Duodenal mucosa (tissue), 2 donors: ENCODE results near the gene DHX32.

ENCODE experiments used
- H3K27ac ChIP-seq: one replicate; pipeline ENCODE4 v1.7.0; 2013; ENCODE audit warnings: low read depth, low read length
- H3K27me3 ChIP-seq, 2 donors: one replicate each; pipeline ENCODE4 v1.7.0; 2013; ENCODE audit warnings: low read length in 2 of 2, control low read depth in 1 of 2; ENCODE audit not compliant: insufficient read depth in 2 of 2, control insufficient read depth in 1 of 2
- H3K36me3 ChIP-seq, 2 donors: one replicate each; pipeline ENCODE4 v1.7.0; 2013; ENCODE audit warnings: low read length in 2 of 2, control low read depth in 1 of 2; ENCODE audit not compliant: insufficient read depth in 2 of 2, control insufficient read depth in 1 of 2
- H3K4me1 ChIP-seq, 2 donors: one replicate each; pipeline ENCODE4 v1.7.0; 2013; ENCODE audit warnings: low read length in 2 of 2, control low read depth in 1 of 2; ENCODE audit not compliant: insufficient read depth in 2 of 2, control insufficient read depth in 1 of 2
- H3K4me3 ChIP-seq, 2 donors: one replicate each; pipeline ENCODE4 v1.7.0; 2013; ENCODE audit warnings: low read length in 2 of 2, low read depth in 1 of 2
- H3K9ac ChIP-seq, 2 donors: one replicate each; pipeline ENCODE4 v1.7.0; 2013; ENCODE audit warnings: low read length in 2 of 2, low read depth in 1 of 2
- H3K9me3 ChIP-seq, 2 donors: one replicate each; pipeline ENCODE4 v1.7.0; 2013; ENCODE audit warnings: low read length in 2 of 2, control low read depth in 1 of 2; ENCODE audit not compliant: control insufficient read depth in 1 of 2

Gene DHX32

DNA sequence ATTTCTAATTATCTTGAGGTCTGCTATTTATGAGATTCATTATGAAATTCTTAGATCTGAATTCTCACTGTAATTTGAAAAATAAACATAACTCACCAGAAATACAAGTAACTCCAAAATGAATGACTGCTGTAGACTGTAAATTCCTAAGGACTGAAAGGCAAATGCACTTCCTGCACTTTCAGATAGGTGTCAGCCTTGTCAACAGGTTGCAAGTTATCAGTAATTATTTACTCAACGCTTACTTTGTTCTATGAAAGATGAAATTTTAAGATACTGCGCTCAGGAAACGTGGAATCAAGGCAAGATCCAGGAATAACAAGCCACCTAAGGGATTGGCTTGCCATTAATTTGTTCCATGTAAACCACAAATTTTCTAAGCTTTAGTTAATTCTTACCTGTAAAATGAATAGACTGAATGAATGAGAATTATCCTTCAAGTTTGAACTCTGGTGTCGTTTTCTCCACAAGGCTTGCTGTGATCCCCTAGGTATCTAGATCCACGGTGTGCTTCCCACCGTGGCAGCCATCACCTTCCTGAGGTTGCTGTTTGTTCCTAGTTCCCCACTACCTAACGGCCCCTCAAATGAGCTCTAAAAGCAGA is 12.6 kb downstream of the DHX32 start:
- Histone ChIP-seq H3K27ac (no peak overlapping the region), H3K9ac (no peak overlapping the region), H3K9me3 (no peaks in the 10 kb centered on the region), H3K4me1 (no peaks in the 10 kb centered on the region), H3K27me3 (no peaks in the 10 kb centered on the region), H3K4me3 (no peak overlapping the region), H3K36me3 (peaks cover 15 to 22% of the 10 kb centered on the region in 2 donors)

DNA sequence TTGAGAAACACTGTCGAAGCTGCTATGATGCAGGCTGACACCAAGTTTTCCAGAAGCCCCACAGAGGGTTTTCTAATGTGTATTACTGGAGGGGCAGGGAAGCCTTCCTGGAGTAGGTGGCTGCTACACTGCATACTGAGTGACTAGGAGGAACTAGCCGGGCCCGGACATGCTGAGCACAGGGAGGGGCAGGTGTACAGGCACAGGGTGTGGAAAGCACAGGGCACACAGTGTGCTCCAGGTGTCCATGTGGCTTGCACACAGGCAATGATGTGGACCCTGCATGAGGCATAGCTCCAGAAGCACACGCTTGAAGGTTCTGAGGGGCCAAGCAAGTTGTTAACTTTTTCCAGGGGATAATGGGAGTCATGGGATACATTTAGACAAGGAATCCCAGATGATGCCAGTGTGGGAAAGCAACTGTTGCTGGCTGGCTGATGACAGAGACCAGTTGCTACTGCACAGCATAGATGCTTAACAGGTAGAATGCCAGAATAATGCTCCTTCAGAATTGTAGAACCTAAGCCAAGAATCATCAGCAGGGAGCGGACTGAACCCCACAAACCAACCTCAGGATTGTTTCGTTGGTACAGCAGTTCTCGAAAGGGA is 14.6 kb downstream of the DHX32 start:
- Histone ChIP-seq H3K9me3 (no peaks in the 10 kb centered on the region), H3K27me3 (no peaks in the 10 kb centered on the region), H3K27ac (no peak overlapping the region), H3K9ac (no peak overlapping the region), H3K4me3 (no peak overlapping the region), H3K4me1 (no peaks in the 10 kb centered on the region), H3K36me3 (peaks cover 15 to 31% of the 10 kb centered on the region in 2 donors)

DNA sequence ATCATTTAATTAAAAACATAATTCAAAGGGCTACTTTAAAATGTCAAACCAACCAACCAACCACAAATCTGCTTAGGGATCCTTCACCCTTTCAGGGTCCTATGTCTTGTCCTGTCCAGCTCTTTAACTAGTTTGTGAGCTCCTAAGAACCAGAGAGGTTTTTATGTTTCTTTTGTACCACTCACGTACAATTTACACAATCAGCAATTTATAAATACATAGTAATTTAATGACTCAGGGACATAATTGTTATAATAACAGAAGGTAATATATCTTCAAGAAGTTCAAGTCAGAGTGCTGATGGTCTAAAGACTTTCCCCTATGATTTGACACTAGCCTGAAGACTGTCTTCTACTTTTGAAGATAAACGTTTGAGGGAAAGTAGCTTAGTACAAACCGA is 16.0 kb downstream of the DHX32 start:
- Histone ChIP-seq H3K36me3 (peaks cover 15 to 33% of the 10 kb centered on the region in 2 donors), H3K4me1 (no peaks in the 10 kb centered on the region), H3K9me3 (no peaks in the 10 kb centered on the region), H3K9ac (no peak overlapping the region), H3K4me3 (no peak overlapping the region), H3K27ac (no peak overlapping the region), H3K27me3 (no peaks in the 10 kb centered on the region)

DNA sequence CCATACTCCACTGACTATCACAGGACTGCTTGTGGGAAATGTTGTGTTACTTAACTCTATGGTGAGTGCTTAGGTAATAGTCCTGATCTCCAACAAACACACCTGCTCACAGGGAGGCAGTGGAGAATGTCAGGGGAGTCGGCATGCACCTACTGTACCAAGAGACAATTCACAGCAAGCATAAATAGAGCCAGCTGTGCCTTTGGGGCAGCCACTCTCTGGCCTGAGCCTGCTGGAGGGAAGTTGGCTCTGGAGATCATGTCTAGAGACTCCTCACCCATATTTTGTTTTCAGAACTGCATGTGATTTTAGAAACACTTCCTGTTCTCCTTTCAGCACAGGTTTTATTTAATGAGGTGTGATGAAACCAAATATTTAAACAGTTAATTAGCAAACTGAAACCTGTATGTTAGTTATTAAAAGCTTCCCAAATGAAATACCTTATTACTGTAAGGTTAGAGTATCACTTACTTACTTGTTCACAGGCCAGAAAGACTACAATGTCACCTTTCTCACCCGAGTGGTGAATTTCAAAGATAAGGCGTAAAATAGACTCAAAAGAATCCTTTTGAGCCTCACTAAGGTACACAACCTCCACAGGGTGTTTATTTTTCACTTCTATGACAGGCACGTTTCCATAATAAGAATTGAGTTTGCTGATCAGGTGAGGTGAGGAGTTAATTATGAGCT is 21.8 kb downstream of the DHX32 start:
- H3K27ac ChIP-seq = no peak overlapping the region

DNA sequence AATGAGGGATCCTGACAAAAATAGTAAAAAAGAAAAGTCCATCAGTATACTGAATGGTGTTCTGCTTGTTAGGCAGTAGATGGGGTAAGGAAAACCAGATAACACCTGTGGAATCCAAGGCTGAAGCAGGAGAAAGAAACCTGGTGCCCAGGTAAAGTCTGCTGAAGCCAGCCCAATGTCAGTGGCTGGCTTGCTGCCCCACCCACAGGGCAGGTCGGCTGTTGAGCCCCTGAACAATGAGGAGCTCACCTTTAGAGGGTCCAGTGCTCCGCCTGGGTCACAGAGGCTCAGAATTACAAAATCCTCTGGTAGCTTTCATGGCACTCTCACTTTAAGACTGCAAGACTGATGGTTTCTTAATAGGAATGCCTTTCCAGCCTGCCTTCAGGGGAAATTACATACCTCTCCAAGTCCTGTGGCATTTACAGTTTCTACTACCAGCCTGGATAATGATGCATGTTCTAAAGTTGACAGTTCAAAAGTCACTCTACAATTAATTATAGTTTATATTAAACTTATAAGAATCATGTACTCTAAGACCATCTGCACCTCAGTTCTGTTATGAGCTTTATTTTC is 23.8 kb downstream of the DHX32 start:
- H3K4me3 ChIP-seq = no peak overlapping the region
- peaks cover 15 to 20% of the 10 kb centered on the region in 2 donors for H3K36me3 ChIP-seq
- H3K9me3 ChIP-seq = no peaks in the 10 kb centered on the region
- H3K27ac ChIP-seq = no peak overlapping the region
- H3K27me3 ChIP-seq = no peaks in the 10 kb centered on the region
- H3K9ac ChIP-seq = no peak overlapping the region
- H3K4me1 ChIP-seq = no peaks in the 10 kb centered on the region

More for the DNA sequence above, 21.8 kb downstream of the DHX32 start:
- no peaks in the 10 kb centered on the region for H3K9me3 ChIP-seq
- peaks cover 6 to 19% of the 10 kb centered on the region in 2 donors for H3K36me3 ChIP-seq
- no peak overlapping the region for H3K9ac ChIP-seq
- H3K4me3 ChIP-seq = no peak overlapping the region
- no peaks in the 10 kb centered on the region for H3K27me3 ChIP-seq
- no peaks in the 10 kb centered on the region for H3K4me1 ChIP-seq

DNA sequence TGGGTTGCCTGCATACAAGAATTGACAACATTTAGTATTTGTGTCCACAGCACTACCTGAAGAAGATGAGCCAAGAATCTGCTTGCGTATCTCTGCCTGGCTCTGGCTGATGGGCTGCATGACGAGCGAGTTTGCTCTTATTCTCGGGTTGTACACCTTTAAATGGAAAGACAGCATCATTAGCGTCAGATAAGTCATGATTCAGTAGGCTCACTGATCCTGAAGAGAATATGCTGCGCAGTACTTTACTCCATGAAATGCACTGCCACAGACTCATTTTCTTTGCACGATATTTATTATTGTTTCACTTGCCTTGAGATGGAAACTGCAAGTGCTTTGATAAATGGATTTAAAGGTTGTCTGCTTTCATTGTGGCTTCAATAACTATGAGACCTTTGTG is 28.6 kb downstream of the DHX32 start:
- H3K4me3 ChIP-seq = no peak overlapping the region
- no peaks in the 10 kb centered on the region for H3K27me3 ChIP-seq
- peaks cover 23 to 48% of the 10 kb centered on the region in 2 donors for H3K36me3 ChIP-seq
- no peak overlapping the region for H3K9ac ChIP-seq
- H3K9me3 ChIP-seq = no peaks in the 10 kb centered on the region
- H3K27ac ChIP-seq = no peak overlapping the region
- H3K4me1 ChIP-seq = no peaks in the 10 kb centered on the region

DNA sequence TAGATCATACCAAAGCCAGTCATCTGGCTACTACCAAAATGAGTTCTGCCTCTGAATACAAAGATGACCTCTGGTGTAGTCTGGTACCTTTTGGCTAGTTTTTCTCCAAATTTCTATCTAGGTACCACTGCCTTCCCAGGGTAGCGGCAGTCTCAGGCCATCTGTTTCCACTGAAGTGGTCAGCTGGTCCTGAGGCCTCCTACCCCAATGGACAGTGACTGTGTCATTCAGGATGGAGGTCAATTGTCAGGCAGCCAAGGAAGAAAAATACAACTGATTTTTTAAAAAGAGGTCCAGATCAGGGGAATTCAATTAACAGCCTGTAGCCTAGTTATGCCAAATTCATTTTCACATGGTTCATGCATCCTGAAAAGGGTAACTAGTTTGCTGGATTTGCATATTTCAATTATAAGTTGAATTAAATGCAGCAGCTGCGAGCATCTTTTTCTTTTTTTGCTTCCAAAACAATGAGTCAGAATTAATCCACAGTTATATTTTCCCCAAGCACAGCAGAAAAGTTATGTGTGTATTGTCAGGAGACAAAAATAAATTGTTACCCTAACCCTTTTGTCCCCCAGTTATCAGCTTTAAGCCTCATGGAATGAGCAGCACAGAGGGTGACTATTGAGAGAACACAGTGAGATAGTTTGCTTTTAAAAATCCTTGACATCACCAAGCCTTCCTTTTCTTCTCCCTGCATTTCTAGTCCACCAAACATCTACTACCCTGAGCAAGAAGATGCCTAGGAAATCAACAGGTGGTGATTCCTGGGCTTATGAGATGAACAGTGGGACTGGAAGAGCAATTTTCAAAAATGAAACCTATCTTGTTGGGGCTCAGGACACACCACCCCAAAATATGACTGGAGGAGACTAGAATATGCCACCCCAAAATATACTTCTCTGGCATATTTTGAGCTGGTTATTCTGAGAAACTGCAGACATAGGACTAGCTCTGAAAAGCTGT is 30.0 kb downstream of the DHX32 start:
- H3K27ac ChIP-seq = no peak overlapping the region

DNA sequence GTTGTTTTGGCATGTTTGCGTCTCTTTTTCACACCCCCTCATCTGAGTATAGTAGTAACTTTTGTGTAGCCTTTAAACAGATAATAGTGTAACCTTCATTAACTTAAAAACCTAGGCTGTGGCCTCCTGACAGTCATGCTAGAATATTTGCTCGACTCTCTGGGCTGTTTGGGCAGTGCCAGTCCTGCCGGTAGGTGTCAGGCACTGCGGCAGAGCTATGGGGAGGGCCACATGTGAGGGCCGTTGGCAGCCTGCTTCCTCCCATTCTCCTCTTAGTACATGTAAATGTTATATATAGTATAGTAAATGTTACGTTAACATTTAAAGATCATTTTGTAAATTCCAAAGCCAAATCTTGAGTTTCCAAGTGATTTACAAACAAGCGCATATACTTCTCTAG is 31.6 kb downstream of the DHX32 start:
- no peaks in the 10 kb centered on the region for H3K9me3 ChIP-seq
- no peaks in the 10 kb centered on the region for H3K4me1 ChIP-seq
- H3K36me3 ChIP-seq = peaks cover 29 to 61% of the 10 kb centered on the region in 2 donors
- H3K9ac ChIP-seq = no peak overlapping the region
- H3K27me3 ChIP-seq = no peaks in the 10 kb centered on the region
- no peak overlapping the region for H3K27ac ChIP-seq
- H3K4me3 ChIP-seq = no peak overlapping the region

More for the DNA sequence above, 30.0 kb downstream of the DHX32 start:
- H3K9me3 ChIP-seq = no peaks in the 10 kb centered on the region
- peaks cover 23 to 53% of the 10 kb centered on the region in 2 donors for H3K36me3 ChIP-seq
- no peak overlapping the region for H3K4me3 ChIP-seq
- H3K27me3 ChIP-seq = no peaks in the 10 kb centered on the region
- H3K9ac ChIP-seq = no peak overlapping the region
- no peaks in the 10 kb centered on the region for H3K4me1 ChIP-seq

DNA sequence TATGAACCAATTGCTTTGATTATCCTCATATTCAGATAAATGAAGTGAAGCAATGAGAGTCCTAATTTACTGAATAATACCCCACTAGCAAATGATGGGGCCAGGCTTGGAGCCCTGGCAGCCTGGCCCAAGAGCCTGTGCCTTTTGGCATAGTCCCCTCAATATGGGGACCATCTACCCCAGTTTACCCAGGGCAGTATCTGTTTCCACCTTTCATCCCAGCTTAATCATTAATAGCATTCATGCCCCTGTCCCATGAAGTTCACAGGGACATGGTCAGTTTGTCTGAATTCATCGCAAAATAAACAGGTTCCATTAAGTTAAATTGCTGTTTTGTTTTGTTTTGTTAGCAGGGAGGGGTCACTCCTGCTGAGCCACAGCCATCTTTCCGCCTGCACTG is 32.2 kb downstream of the DHX32 start:
- no peak overlapping the region for H3K27ac ChIP-seq
- no peaks in the 10 kb centered on the region for H3K4me1 ChIP-seq
- H3K9me3 ChIP-seq = no peaks in the 10 kb centered on the region
- no peaks in the 10 kb centered on the region for H3K27me3 ChIP-seq
- no peak overlapping the region for H3K9ac ChIP-seq
- H3K4me3 ChIP-seq = no peak overlapping the region
- H3K36me3 ChIP-seq = peaks cover 29 to 63% of the 10 kb centered on the region in 2 donors
